B cell (primary cell): Measurements from ENCODE around the gene AWAT1. TPM values are rescaled to one million over a fixed set of nuclear protein-coding genes. Genes with fewer than 3 reads are reported as not detected.

ENCODE experiments used
- ATAC-seq: fragments of 200-7000 bp; cut with Tn5 transposase; one replicate; pipeline ENCODE4 v1.10.0; 2021; ENCODE audit warnings: low read depth, mild to moderate bottlenecking, moderate number of reproducible peaks, moderate library complexity
- CTCF ChIA-PET: fragments of 350-600 bp; sonication (Branson Sonifier 250); formaldehyde crosslinking; loops from one replicate; lab custom pipeline; 2021; ENCODE audit warnings: antibody characterized with exemption, inconsistent platforms; lab: Charles Lee
- POLR2A ChIA-PET: fragments of 350-600 bp; sonication (Branson Sonifier 250); formaldehyde crosslinking; loops from one replicate; lab custom pipeline; 2021; ENCODE audit warnings: antibody characterized with exemption; lab: Charles Lee
- DNase-seq: peaks from one replicate; pipeline ENCODE4 v3.0.0; 2013
- H2AFZ ChIP-seq: 2 replicates; pipeline ENCODE4 v1.6.1; 2012; ENCODE audit warnings: mild to moderate bottlenecking, low read depth, low read length; ENCODE audit not compliant: insufficient read depth, poor library complexity, severe bottlenecking
- H3K27ac ChIP-seq, 2 donors: 1 replicate in 1 of 2; 2 replicates in 1 of 2; pipeline ENCODE4 v1.5.1; 2012 to 2013; ENCODE audit warnings: low read length in 2 of 2, mild to moderate bottlenecking in 2 of 2, moderate library complexity in 1 of 2
- H3K27me3 ChIP-seq, 4 experiments: fragments of 200-600 bp in 1 of 4; sonication (generic) in 1 of 4; replicated peaks in 1 of 4; 1 replicate in 2 of 4; 2 replicates in 2 of 4; pipeline versions ENCODE4 v1.6.1 to v1.7.0; 2013 to 2016; ENCODE audit warnings: low read length in 3 of 4, mild to moderate bottlenecking in 2 of 4, mixed read lengths in 1 of 4, moderate library complexity in 1 of 4; ENCODE audit not compliant: insufficient read depth in 4 of 4, control insufficient read depth in 3 of 4; ENCODE audit errors: control extremely low read depth in 1 of 4
- H3K36me3 ChIP-seq, 2 experiments: replicated peaks in 1 of 2; 1 replicate in 1 of 2; 2 replicates in 1 of 2; pipeline versions ENCODE4 v1.6.1 to v1.7.1; 2013; ENCODE audit warnings: low read length in 1 of 2; ENCODE audit not compliant: insufficient read depth in 2 of 2, control insufficient read depth in 1 of 2; ENCODE audit errors: control extremely low read depth in 1 of 2, extremely low read depth in 1 of 2
- H3K4me1 ChIP-seq, 2 donors: fragments of 200-600 bp in 1 of 2; sonication (generic) in 1 of 2; 1 replicate in 1 of 2; 2 replicates in 1 of 2; pipeline versions ENCODE4 v1.5.1 to v1.6.1; 2013 to 2017; ENCODE audit warnings: low read length in 2 of 2; ENCODE audit not compliant: control insufficient read depth in 2 of 2, insufficient read depth in 2 of 2
- H3K4me2 ChIP-seq: replicated peaks from 2 replicates; pipeline ENCODE3; 2012; ENCODE audit warnings: mild to moderate bottlenecking, low read depth, low read length; ENCODE audit not compliant: poor library complexity, severe bottlenecking
- H3K4me3 ChIP-seq, 5 experiments: fragments of 200-600 bp in 1 of 5; sonication (generic) in 1 of 5; 1 replicate in 3 of 5; 2 replicates in 2 of 5; pipeline versions ENCODE4 v1.5.1 to v1.7.0; 2011 to 2016; ENCODE audit warnings: low read length in 4 of 5, mild to moderate bottlenecking in 4 of 5, low read depth in 2 of 5, control low read depth in 1 of 5, moderate library complexity in 1 of 5; ENCODE audit not compliant: insufficient read depth in 1 of 5; ENCODE audit errors: control extremely low read depth in 1 of 5, extremely low read depth in 1 of 5
- H3K79me2 ChIP-seq: fragments of 200-600 bp; sonication (generic); one replicate; pipeline ENCODE4 v1.6.0; 2016; ENCODE audit warnings: low read length; ENCODE audit not compliant: control insufficient read depth, insufficient read depth
- H3K9ac ChIP-seq: fragments of 200-600 bp; sonication (generic); 2 replicates; pipeline ENCODE4 v1.6.1; 2017; ENCODE audit warnings: mild to moderate bottlenecking, low read length, moderate library complexity
- H3K9me3 ChIP-seq, 3 donors: one replicate each; pipeline versions ENCODE4 v1.6.1 to v1.7.1; 2013; ENCODE audit warnings: low read length in 2 of 3; ENCODE audit not compliant: control insufficient read depth in 2 of 3, insufficient read depth in 1 of 3; ENCODE audit errors: control extremely low read depth in 1 of 3
- H4K20me1 ChIP-seq: 2 replicates; pipeline ENCODE4 v1.6.0; 2012; ENCODE audit warnings: mild to moderate bottlenecking, low read length; ENCODE audit not compliant: insufficient read depth, control insufficient read depth, poor library complexity, severe bottlenecking
- H3K27ac Mint-ChIP-seq: one replicate; pipeline ENCODE4 v1.8.0; 2021; ENCODE audit warnings: mixed read lengths
- H3K27me3 Mint-ChIP-seq: one replicate; pipeline ENCODE4 v1.8.0; 2021; ENCODE audit warnings: mixed read lengths
- H3K4me1 Mint-ChIP-seq: one replicate; pipeline ENCODE4 v1.8.0; 2021; ENCODE audit warnings: mixed read lengths
- H3K4me3 Mint-ChIP-seq: one replicate; pipeline ENCODE4 v1.8.0; 2021; ENCODE audit warnings: mixed read lengths
- H3K9me3 Mint-ChIP-seq: one replicate; pipeline ENCODE4 v1.8.0; 2022; ENCODE audit warnings: mixed read lengths; ENCODE audit not compliant: insufficient read depth
- CTCF ChIP-seq: fragments of 200-600 bp; IDR thresholded peaks from one replicate; pipeline ENCODE4 v1.8.0; 2022; ENCODE audit warnings: antibody characterized with exemption, mild to moderate bottlenecking
- WGBS: methylation state at CpG from one replicate; pipeline ENCODE4 v1.1.5; 2013; ENCODE audit warnings: missing lambda C conversion rate; ENCODE audit not compliant: insufficient coverage; 5-methylcytosine and 5-hydroxymethylcytosine counted together
- intact Hi-C: fragments of 100-400 bp; cut with micrococcal nuclease; formaldehyde crosslinking; loops from one replicate; pipeline ENCODE4 v1.10.0; 2022
- polyA plus RNA-seq: library from polyadenylated mRNA; depleted of rRNA; stranded (reverse); fragments of >200 nt; gene quantifications from 2 replicates; pipeline ENCODE4 v1.2.3, GENCODE V29; 2012
- small RNA-seq: library from RNA; depleted of rRNA; stranded (forward); fragments of <200 nt; gene quantifications from one replicate; pipeline ENCODE3, GENCODE V24; 2012; ENCODE audit warnings: low replicate concordance, low read depth; ENCODE audit not compliant: insufficient read length
- total RNA-seq, 2 donors: library from RNA; stranded (reverse); fragments of 120-200 nt in 1 of 2; gene quantifications; 1 replicate in 1 of 2; 2 replicates in 1 of 2; pipeline versions ENCODE4 v1.2.3 to v1.2.4, GENCODE V29; 2013 to 2022

The AWAT1 gene
- total and polyA plus RNA-seq, 2 donors (not counting 1 experiment from before 2014, with no cell fraction given) = not detected

- Histone ChIP-seq H3K4me2 (peak overlapping the region; percentile 79), H3K9me3 (no peaks in the 10 kb centered on the region), H3K27ac (peak overlapping the region; percentile 33 to 53), H3K4me3 (peak overlapping the region; percentile 12 to 75 (median 57)), H3K27me3 (no peaks in the 10 kb centered on the region), H3K4me1 (peaks cover 10 to 13% of the 10 kb centered on the region in 2 donors), H3K79me2 (no peaks in the 10 kb centered on the region), H3K9ac (peak overlapping the region; percentile 73), H2AFZ (peak overlapping the region; percentile 77), H3K36me3 (peaks cover 0 to 2% of the 10 kb centered on the region in 2 experiments), H4K20me1 (no peaks in the 10 kb centered on the region)
- Mint-ChIP-seq H3K27ac (peak overlapping the region; percentile 78), H3K4me3 (peak overlapping the region; percentile 89), H3K4me1 (peaks cover 20% of the 10 kb centered on the region), H3K9me3 (no peaks in the 10 kb centered on the region), H3K27me3 (no peaks in the 10 kb centered on the region)
- intact Hi-C loops = loop anchor here (1.0 to 10.0 kb wide), 2 partner anchors 145 to 154 kb away; partner anchors contain the start of gene IGBP1
- 80% methylated on average over 1 of the region's 11 CpGs for WGBS
- ATAC-seq = no peak
- DNase-seq = no peak
- ChIA-PET CTCF (interaction anchor here (0.9 to 1.1 kb wide), 2 partner anchors 156 to 889 kb away, joined by 4 read pairs; partner anchors contain the start of gene IGBP1), POLR2A (no interaction called here)
- TF ChIP-seq CTCF = no peak
Observed at GRCh38 chrX:70289168-70289792, 54.8 kb downstream of the AWAT1 start.

Small RNAs within 50 kb of the gene (small RNA-seq; reads per million reads assigned to genes)
- not detected for gene RNA5SP507

Other genes starting within 250 kb of the AWAT1 start
- gene AWAT2, start 184.7 kb upstream of the AWAT1 start, total RNA-seq = not detected in 2 replicates
- not detected in 2 replicates for gene AWAT2, start 184.7 kb upstream of the AWAT1 start, polyA plus RNA-seq
- gene OTUD6A, start 172.2 kb upstream of the AWAT1 start, total RNA-seq = not detected in 2 replicates
- gene OTUD6A, start 172.2 kb upstream of the AWAT1 start, polyA plus RNA-seq = not detected in 2 replicates
- gene IGBP1, start 101.2 kb upstream of the AWAT1 start, total RNA-seq = 51.8 and 54.7 TPM in 2 replicates
- gene IGBP1, start 101.2 kb upstream of the AWAT1 start, polyA plus RNA-seq = 40.1 and 45.3 TPM in 2 replicates
- gene DGAT2L6, start 57.2 kb upstream of the AWAT1 start, total RNA-seq = not detected in 2 replicates
- gene DGAT2L6, start 57.2 kb upstream of the AWAT1 start, polyA plus RNA-seq = not detected in 2 replicates
- gene P2RY4, start 25.5 kb downstream of the AWAT1 start, total RNA-seq = 0.76 and 0.80 TPM in 2 replicates
- gene P2RY4, start 25.5 kb downstream of the AWAT1 start, polyA plus RNA-seq = 0.14 and 0.34 TPM in 2 replicates
- not detected in 2 replicates for gene ARR3, start 33.7 kb downstream of the AWAT1 start, total RNA-seq
- gene ARR3, start 33.7 kb downstream of the AWAT1 start, polyA plus RNA-seq = not detected in 2 replicates
- not detected in 2 replicates for gene RAB41, start 47.5 kb downstream of the AWAT1 start, total RNA-seq
- not detected in 2 replicates for gene RAB41, start 47.5 kb downstream of the AWAT1 start, polyA plus RNA-seq
- gene PDZD11, start 55.3 kb downstream of the AWAT1 start, total RNA-seq = 12.0 and 13.8 TPM in 2 replicates
- gene PDZD11, start 55.3 kb downstream of the AWAT1 start, polyA plus RNA-seq = 10.9 and 16.3 TPM in 2 replicates
- 0.07 and 0.22 TPM in 2 replicates for gene KIF4A, start 55.4 kb downstream of the AWAT1 start, total RNA-seq
- 0.06 TPM in 2 replicates for gene KIF4A, start 55.4 kb downstream of the AWAT1 start, polyA plus RNA-seq
- gene GDPD2, start 188.7 kb downstream of the AWAT1 start, total RNA-seq = not detected in 2 replicates
- gene GDPD2, start 188.7 kb downstream of the AWAT1 start, polyA plus RNA-seq = not detected in 2 replicates
- gene DLG3, start 210.2 kb downstream of the AWAT1 start, total RNA-seq = 6.9 and 7.4 TPM in 2 replicates
- 1.5 and 3.0 TPM in 2 replicates for gene DLG3, start 210.2 kb downstream of the AWAT1 start, polyA plus RNA-seq